Lung (tissue), 14 donors: ENCODE measurements around the gene AMY1B. TPM values are rescaled to one million over a fixed set of nuclear protein-coding genes. Genes with fewer than 3 reads are reported as not detected.
"Not testable (repeated sequence)": the region's sequence is repeated elsewhere in the genome, so short reads cannot be mapped to it uniquely, and the experiment has no call there.

Experiments
- ATAC-seq: fragments of 200-7000 bp; cut with Tn5 transposase; one replicate; pipeline ENCODE4 v1.9.1; 2020; ENCODE audit warnings: moderate number of reproducible peaks; ENCODE audit not compliant: insufficient read depth, low FRiP score
- DNase-seq, 3 donors: peaks; one replicate each; pipeline ENCODE4 v3.0.0-alpha.2; 2013 to 2017
- H3K27ac ChIP-seq, 2 donors: one replicate each; pipeline ENCODE4 v1.5.1; 2013; ENCODE audit warnings: mild to moderate bottlenecking in 2 of 2, moderate library complexity in 2 of 2, control low read depth in 1 of 2, inconsistent platforms in 1 of 2, low read depth in 1 of 2, low read length in 1 of 2
- H3K27me3 ChIP-seq, 3 donors: one replicate each; pipeline ENCODE4 v1.5.1; 2013; ENCODE audit warnings: low read length in 2 of 3; ENCODE audit not compliant: control insufficient read depth in 3 of 3, insufficient read depth in 3 of 3
- H3K36me3 ChIP-seq, 4 donors: one replicate each; pipeline ENCODE4 v1.5.1; 2013; ENCODE audit warnings: low read length in 4 of 4, mild to moderate bottlenecking in 1 of 4, moderate library complexity in 1 of 4; ENCODE audit not compliant: control insufficient read depth in 4 of 4, insufficient read depth in 4 of 4
- H3K4me1 ChIP-seq, 5 donors: one replicate each; pipeline ENCODE4 v1.5.1; 2013; ENCODE audit warnings: low read length in 5 of 5, mild to moderate bottlenecking in 2 of 5, moderate library complexity in 1 of 5; ENCODE audit not compliant: control insufficient read depth in 5 of 5, insufficient read depth in 5 of 5
- H3K4me3 ChIP-seq: one replicate; pipeline ENCODE4 v1.5.1; 2013; ENCODE audit warnings: mild to moderate bottlenecking, control low read depth, moderate library complexity
- H3K9ac ChIP-seq, 2 donors: one replicate each; pipeline ENCODE4 v1.5.1; 2013; ENCODE audit warnings: low read length in 2 of 2, control low read depth in 1 of 2; ENCODE audit not compliant: insufficient read depth in 1 of 2
- H3K9me3 ChIP-seq, 4 donors: one replicate each; pipeline ENCODE4 v1.5.1; 2013; ENCODE audit warnings: low read length in 3 of 4, mild to moderate bottlenecking in 1 of 4, moderate library complexity in 1 of 4; ENCODE audit not compliant: control insufficient read depth in 4 of 4, insufficient read depth in 3 of 4
- WGBS, 2 donors: extraction: QIAGEN DNeasy Blood & Tissue Kit; methylation state at CpG; one replicate each; pipeline ENCODE4 v1.1.7; 2013; 5-methylcytosine and 5-hydroxymethylcytosine counted together
- long read RNA-seq, 5 donors: transcript quantifications; one replicate each; lab custom pipeline, GENCODE V29; 2026
- polyA plus RNA-seq, 2 donors: library from polyadenylated mRNA; stranded (reverse); fragments of 200-250 nt; gene quantifications; one replicate each; pipeline ENCODE4 v1.2.1, GENCODE V29; 2013
- total RNA-seq, 2 donors: library from RNA; depleted of rRNA in 1 of 2; stranded (reverse); fragments of >200 nt in 1 of 2; gene quantifications; one replicate each; pipeline ENCODE4 v1.2.1, GENCODE V29; 2014 to 2021
- donor health status: Bipolar disorder and iron deficiency.
- donor health status: healthy.
- donor health status: DM: yes; HTN: yes; CAD: no.

The AMY1B gene
- total RNA-seq (1 to 10 TPM; 4.3 to 4.4 TPM), polyA plus RNA-seq (10 to 100 TPM in 1 of 2 donors, 1 to 10 TPM in 1; 2.7 to 15.6 TPM)
- long read RNA-seq, donor 1: 0 reads
- long read RNA-seq, donor 2: 0 reads
- long read RNA-seq, donor 3: 0 reads
- long read RNA-seq, donor 4: 0 reads
- long read RNA-seq, donor 5: 0 reads

GRCh38 chr1:103696110-103696509, at the start of gene AMY1B:
AMY1B (minus strand) TSS chr1:103696210; CDS start chr1:103695639, 571 bp downstream.
- DNase-seq: not testable (repeated sequence)

GRCh38 chr1:103745040-103745439, 49.0 kb upstream of the AMY1B start:
- not testable (repeated sequence) for H3K9me3 ChIP-seq, H3K9ac ChIP-seq, H3K27ac ChIP-seq, H3K36me3 ChIP-seq, H3K4me1 ChIP-seq, H3K27me3 ChIP-seq, DNase-seq, H3K4me3 ChIP-seq
- WGBS, 2 donors: no CpG with 5 or more reads among the region's 4 CpGs
- peak; percentile 71 for ATAC-seq

More at GRCh38 chr1:103696110-103696509, at the start of gene AMY1B:
- H3K36me3 ChIP-seq, ATAC-seq, H3K4me3 ChIP-seq, H3K9ac ChIP-seq, H3K9me3 ChIP-seq, H3K27ac ChIP-seq, H3K4me1 ChIP-seq, H3K27me3 ChIP-seq: not testable (repeated sequence)
- WGBS, 2 donors: no CpG with 5 or more reads among the region's 5 CpGs

GRCh38 chr1:103744449-103744848, 48.4 kb upstream of the AMY1B start:
- no CpG with 5 or more reads among the region's 4 CpGs for WGBS, 2 donors
- not testable (repeated sequence) for H3K27me3 ChIP-seq, H3K4me3 ChIP-seq, ATAC-seq, H3K9ac ChIP-seq, DNase-seq, H3K9me3 ChIP-seq, H3K27ac ChIP-seq, H3K36me3 ChIP-seq, H3K4me1 ChIP-seq

GRCh38 chr1:103738031-103738430, 42.0 kb upstream of the AMY1B start:
- H3K4me1 ChIP-seq, ATAC-seq, H3K36me3 ChIP-seq, H3K4me3 ChIP-seq, H3K9me3 ChIP-seq, H3K9ac ChIP-seq, DNase-seq, H3K27ac ChIP-seq, H3K27me3 ChIP-seq: not testable (repeated sequence)
- no CpG with 5 or more reads among the region's 3 CpGs for WGBS, 2 donors

GRCh38 chr1:103735334-103735733, 39.3 kb upstream of the AMY1B start:
- not testable (repeated sequence) for H3K27me3 ChIP-seq, H3K9ac ChIP-seq, H3K36me3 ChIP-seq, H3K4me3 ChIP-seq, H3K4me1 ChIP-seq, ATAC-seq, H3K27ac ChIP-seq, DNase-seq, H3K9me3 ChIP-seq
- WGBS, 2 donors: no CpG with 5 or more reads among the region's 3 CpGs

GRCh38 chr1:103721473-103721872, 25.5 kb upstream of the AMY1B start:
- not testable (repeated sequence) for ATAC-seq, H3K9ac ChIP-seq, DNase-seq, H3K4me1 ChIP-seq, H3K9me3 ChIP-seq, H3K27me3 ChIP-seq, H3K4me3 ChIP-seq, H3K36me3 ChIP-seq, H3K27ac ChIP-seq
- WGBS, 2 donors: no CpG with 5 or more reads among the region's 2 CpGs

GRCh38 chr1:103717404-103717803, 21.4 kb upstream of the AMY1B start:
- DNase-seq, ATAC-seq, H3K27me3 ChIP-seq: not testable (repeated sequence)

GRCh38 chr1:103710381-103710780, 14.4 kb upstream of the AMY1B start:
- not testable (repeated sequence) for H3K27ac ChIP-seq, H3K9me3 ChIP-seq, ATAC-seq, H3K27me3 ChIP-seq, H3K36me3 ChIP-seq, H3K4me1 ChIP-seq, H3K4me3 ChIP-seq, DNase-seq, H3K9ac ChIP-seq
- no CpG with 5 or more reads among the region's 3 CpGs for WGBS, 2 donors

More at GRCh38 chr1:103717404-103717803, 21.4 kb upstream of the AMY1B start:
- WGBS, 2 donors: 76 to 83% methylated on average over 4 to 6 of the region's 6 CpGs
- not testable (repeated sequence) for H3K4me3 ChIP-seq, H3K9me3 ChIP-seq, H3K9ac ChIP-seq, H3K27ac ChIP-seq, H3K4me1 ChIP-seq, H3K36me3 ChIP-seq
